Tibial nerve (tissue), 4 donors: ENCODE results near the gene LRRC75A.

Experiments
- EP300 ChIP-seq, 2 donors: sonication (generic); formaldehyde crosslinking; IDR thresholded peaks; one replicate each; pipeline ENCODE4 v1.6.1; 2017; ENCODE audit warnings: antibody characterized with exemption in 2 of 2, mild to moderate bottlenecking in 1 of 2
- POLR2A ChIP-seq, 2 donors: fragments of 450-650 bp; IDR thresholded peaks; one replicate each; pipeline ENCODE4 v1.6.1; 2017; ENCODE audit warnings: antibody characterized with exemption in 2 of 2, mild to moderate bottlenecking in 2 of 2, moderate library complexity in 2 of 2
- TF ChIP-seq, protein P1 (sequence below), 5 experiments: fragments of 200-600 bp in 3 of 5; fragments of 450-650 bp in 2 of 5; sonication (generic) in 3 of 5; IDR thresholded peaks; one replicate each; pipeline ENCODE4 v1.5.1; 2016 to 2019; ENCODE audit warnings: antibody characterized with exemption in 5 of 5, mild to moderate bottlenecking in 3 of 5, moderate library complexity in 2 of 5

DNA sequence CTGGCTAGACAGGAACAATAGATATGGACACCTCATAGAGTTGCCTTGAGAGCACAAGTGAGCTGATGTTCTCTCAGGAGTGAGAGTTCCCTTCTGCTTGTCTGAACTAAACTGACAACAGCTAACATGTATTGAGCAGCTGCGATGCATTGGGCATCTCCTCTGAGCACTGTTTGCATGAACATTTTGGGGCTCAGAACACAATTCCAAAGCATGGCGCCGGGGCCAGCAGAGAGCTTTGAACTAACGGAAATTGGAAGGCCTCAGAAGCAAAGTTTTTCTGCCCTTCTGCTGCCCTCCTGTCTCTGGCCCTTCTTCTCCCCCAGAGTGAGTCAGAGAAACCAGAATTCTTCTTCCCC is 38.5 kb downstream of the LRRC75A start:
- TF ChIP-seq, protein P1, sequence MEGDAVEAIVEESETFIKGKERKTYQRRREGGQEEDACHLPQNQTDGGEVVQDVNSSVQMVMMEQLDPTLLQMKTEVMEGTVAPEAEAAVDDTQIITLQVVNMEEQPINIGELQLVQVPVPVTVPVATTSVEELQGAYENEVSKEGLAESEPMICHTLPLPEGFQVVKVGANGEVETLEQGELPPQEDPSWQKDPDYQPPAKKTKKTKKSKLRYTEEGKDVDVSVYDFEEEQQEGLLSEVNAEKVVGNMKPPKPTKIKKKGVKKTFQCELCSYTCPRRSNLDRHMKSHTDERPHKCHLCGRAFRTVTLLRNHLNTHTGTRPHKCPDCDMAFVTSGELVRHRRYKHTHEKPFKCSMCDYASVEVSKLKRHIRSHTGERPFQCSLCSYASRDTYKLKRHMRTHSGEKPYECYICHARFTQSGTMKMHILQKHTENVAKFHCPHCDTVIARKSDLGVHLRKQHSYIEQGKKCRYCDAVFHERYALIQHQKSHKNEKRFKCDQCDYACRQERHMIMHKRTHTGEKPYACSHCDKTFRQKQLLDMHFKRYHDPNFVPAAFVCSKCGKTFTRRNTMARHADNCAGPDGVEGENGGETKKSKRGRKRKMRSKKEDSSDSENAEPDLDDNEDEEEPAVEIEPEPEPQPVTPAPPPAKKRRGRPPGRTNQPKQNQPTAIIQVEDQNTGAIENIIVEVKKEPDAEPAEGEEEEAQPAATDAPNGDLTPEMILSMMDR (IDR thresholded peaks at IDR 0.05): no peak
- TF ChIP-seq EP300 (IDR thresholded peaks at IDR 0.05): no peak
- TF ChIP-seq POLR2A (IDR thresholded peaks at IDR 0.05): no peak
